Measurements from ENCODE around the gene PURA. TPM values are rescaled to one million over a fixed set of nuclear protein-coding genes. Genes with fewer than 3 reads are reported as not detected.

The PURA gene
- total RNA-seq, 2 experiments from 2014 or later = 12.3 to 15.4 TPM

Other genes with a start within 250 kb of the PURA start
- gene NRG2, start 70.8 kb upstream of the PURA start, total RNA-seq = under 1 TPM in 1 of 2 experiments, not detected in 1; 0.42 TPM
- 1 to 10 TPM; 2.9 to 3.4 TPM for gene IGIP, start 11.8 kb downstream of the PURA start, total RNA-seq
- 10 to 100 TPM; 16.8 to 23.0 TPM for gene CYSTM1, start 61.1 kb downstream of the PURA start, total RNA-seq
- 10 to 100 TPM; 48.9 to 57.5 TPM for gene PFDN1, start 189.0 kb downstream of the PURA start, total RNA-seq
- 10 to 100 TPM; 10.7 to 13.5 TPM for gene HBEGF, start 232.5 kb downstream of the PURA start, total RNA-seq
- under 1 TPM; 0.07 to 0.35 TPM for gene SLC4A9, start 246.1 kb downstream of the PURA start, total RNA-seq

All from activated CD8-positive, alpha-beta memory T cell treated with anti-CD3 and anti-CD28 coated beads, Interleukin-2, amount 10 ng/mL, durations not matched to agents 7 days and 5 days (primary cell).